SK-N-SH (cell line): Measurements from ENCODE around the gene CSRP3.

Experiments
- CHD2 ChIP-seq: fragments of 150-350 bp; IDR thresholded peaks from 2 replicates; pipeline ENCODE4 v1.6.1; 2018; ENCODE audit warnings: low read length; ENCODE audit not compliant: partially characterized antibody
- EP300 ChIP-seq, 2 experiments: IDR thresholded peaks; 2 replicates each; pipeline versions ENCODE4 v1.4.0 to v1.6.1; 2012; ENCODE audit warnings: borderline replicate concordance in 1 of 2, low read depth in 1 of 2, low read length in 1 of 2
- EZH2phosphoT487 ChIP-seq: fragments of 200-600 bp; sonication (generic); IDR thresholded peaks from 2 replicates; pipeline ENCODE4 v1.6.1; 2017; ENCODE audit warnings: low read depth, mixed run types, mild to moderate bottlenecking, antibody characterized with exemption, moderate library complexity, borderline replicate concordance
- FOSL2 ChIP-seq: IDR thresholded peaks from 2 replicates; pipeline ENCODE4 v1.4.0; 2012; ENCODE audit warnings: low read depth, mild to moderate bottlenecking, moderate library complexity, borderline replicate concordance
- JUND ChIP-seq: IDR thresholded peaks from 2 replicates; pipeline ENCODE4 v1.4.0; 2012
- MXI1 ChIP-seq: IDR thresholded peaks from 2 replicates; pipeline ENCODE4 v1.6.1; 2012; ENCODE audit warnings: mild to moderate bottlenecking, low read depth, low read length, improper control_type of control experiment
- POLR2AphosphoS5 ChIP-seq: IDR thresholded peaks from 2 replicates; pipeline ENCODE4 v1.6.1; 2012; ENCODE audit warnings: low read depth, low read length
- RCOR1 ChIP-seq: fragments of 150-350 bp; IDR thresholded peaks from 2 replicates; pipeline ENCODE4 v1.6.1; 2017; ENCODE audit warnings: antibody characterized with exemption, low read length
- SIN3A ChIP-seq: IDR thresholded peaks from 2 replicates; pipeline ENCODE4 v1.6.1; 2012; ENCODE audit warnings: low read depth, mild to moderate bottlenecking, low read length, moderate library complexity, borderline replicate concordance
- TEAD4 ChIP-seq: IDR thresholded peaks from 2 replicates; pipeline ENCODE4 v1.4.0; 2012; ENCODE audit warnings: mild to moderate bottlenecking, borderline replicate concordance; ENCODE audit not compliant: insufficient read depth
- YY1 ChIP-seq: IDR thresholded peaks from 2 replicates; pipeline ENCODE4 v1.4.0; 2012; ENCODE audit warnings: low read depth, mild to moderate bottlenecking
- TF ChIP-seq, protein P1 (sequence below): fragments of 200-600 bp; sonication (generic); IDR thresholded peaks from 2 replicates; pipeline ENCODE4 v1.6.1; 2017; ENCODE audit warnings: antibody characterized with exemption, mild to moderate bottlenecking, moderate library complexity

DNA sequence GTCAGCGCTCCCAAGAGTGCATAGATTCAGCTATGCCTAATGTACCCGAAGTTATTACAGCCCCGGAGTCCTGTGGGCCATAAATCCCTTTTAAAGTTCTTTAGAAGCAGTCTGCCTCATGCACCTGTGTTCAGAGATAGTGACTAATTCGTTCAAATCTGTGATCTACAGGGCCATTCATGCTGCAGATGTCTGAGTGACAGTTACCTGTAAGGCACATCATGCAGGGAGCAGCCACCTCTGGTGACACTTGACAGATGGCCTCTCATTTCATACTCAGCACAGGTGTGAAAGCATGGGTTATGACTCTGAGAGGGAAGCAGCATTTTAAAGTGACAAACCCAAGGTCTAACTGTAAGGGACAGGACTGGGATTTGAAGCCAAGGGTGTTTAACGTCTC lies 41.4 kb upstream of the CSRP3 start:
- TF ChIP-seq, protein P1, sequence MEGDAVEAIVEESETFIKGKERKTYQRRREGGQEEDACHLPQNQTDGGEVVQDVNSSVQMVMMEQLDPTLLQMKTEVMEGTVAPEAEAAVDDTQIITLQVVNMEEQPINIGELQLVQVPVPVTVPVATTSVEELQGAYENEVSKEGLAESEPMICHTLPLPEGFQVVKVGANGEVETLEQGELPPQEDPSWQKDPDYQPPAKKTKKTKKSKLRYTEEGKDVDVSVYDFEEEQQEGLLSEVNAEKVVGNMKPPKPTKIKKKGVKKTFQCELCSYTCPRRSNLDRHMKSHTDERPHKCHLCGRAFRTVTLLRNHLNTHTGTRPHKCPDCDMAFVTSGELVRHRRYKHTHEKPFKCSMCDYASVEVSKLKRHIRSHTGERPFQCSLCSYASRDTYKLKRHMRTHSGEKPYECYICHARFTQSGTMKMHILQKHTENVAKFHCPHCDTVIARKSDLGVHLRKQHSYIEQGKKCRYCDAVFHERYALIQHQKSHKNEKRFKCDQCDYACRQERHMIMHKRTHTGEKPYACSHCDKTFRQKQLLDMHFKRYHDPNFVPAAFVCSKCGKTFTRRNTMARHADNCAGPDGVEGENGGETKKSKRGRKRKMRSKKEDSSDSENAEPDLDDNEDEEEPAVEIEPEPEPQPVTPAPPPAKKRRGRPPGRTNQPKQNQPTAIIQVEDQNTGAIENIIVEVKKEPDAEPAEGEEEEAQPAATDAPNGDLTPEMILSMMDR: no peak
- TF ChIP-seq RCOR1 (no peak), EP300 (IDR thresholded peaks at IDR 0.05; ENCODE audit: borderline replicate concordance in 1 of 2, low read depth in 1 of 2, low read length in 1 of 2) (no peak), CHD2 (no peak), POLR2AphosphoS5 (no peak), JUND (no peak), FOSL2 (no peak), TEAD4 (no peak), YY1 (no peak), EZH2phosphoT487 (no peak), SIN3A (no peak), MXI1 (no peak)
